ENCODE data around the gene SDHA. TPM values are rescaled to one million over a fixed set of nuclear protein-coding genes. Genes with fewer than 3 reads are reported as not detected.

The SDHA gene
- polyA plus RNA-seq, 1 donor (not counting 4 experiments of a cell fraction or from before 2014, with no cell fraction given) = 178 TPM

- H3K36me3 ChIP-seq (ENCODE audit: control insufficient read depth in 2 of 2, extremely low read depth in 1 of 2, insufficient read depth in 2 of 2, low read length in 2 of 2) = no peaks in the 10 kb centered on the region
- H4K20me1 ChIP-seq (ENCODE audit: control insufficient read depth, extremely low read depth, insufficient read depth, low read length) = peaks cover 4% of the 10 kb centered on the region
- H3K27me3 ChIP-seq (ENCODE audit: control insufficient read depth, extremely low read depth, insufficient read depth, low read length) = peaks cover 49% of the 10 kb centered on the region
- no peak overlapping the region for H3K27ac ChIP-seq (ENCODE audit: control insufficient read depth, insufficient read depth, low read length)
- no peak overlapping the region for H3K4me3 ChIP-seq (ENCODE audit: control insufficient read depth in 2 of 3, extremely low read depth in 1 of 3, insufficient read depth in 2 of 3, low read depth in 1 of 3, low read length in 3 of 3)
- TF ChIP-seq CTCF (optimal IDR thresholded peaks at IDR 0.05 in 1 of 3, IDR thresholded peaks at IDR 0.05 in 1 of 3, conservative IDR thresholded peaks at IDR 0.05 in 1 of 3; ENCODE audit: extremely low read depth in 1 of 3, insufficient read depth in 2 of 3, low read length in 3 of 3) (no peak), EZH2 (IDR thresholded peaks at IDR 0.05; ENCODE audit: low read length) (no peak)
- no peaks in the 10 kb centered on the region for H3K9me3 ChIP-seq (ENCODE audit: control insufficient read depth, low read depth, low read length)
- H3K9ac ChIP-seq (ENCODE audit: control insufficient read depth, extremely low read depth, insufficient read depth, low read length) = no peak overlapping the region
- H3K4me1 ChIP-seq (ENCODE audit: control insufficient read depth, extremely low read depth, insufficient read depth, low read length) = peaks cover 2% of the 10 kb centered on the region
- H3K79me2 ChIP-seq (ENCODE audit: control insufficient read depth, insufficient read depth, low read length) = no peaks in the 10 kb centered on the region
- FAIRE-seq (no peak), DNase-seq (ENCODE audit: low read depth, low spot score) (no peak)
- no peaks in the 10 kb centered on the region for H3K9me1 ChIP-seq (ENCODE audit: control insufficient read depth, extremely low read depth, insufficient read depth, low read length)
- H2AFZ ChIP-seq (ENCODE audit: control insufficient read depth, low read length) = no peak overlapping the region
- dilution Hi-C loops (cut with MboI; ENCODE audit: extremely low pct_ligation_motif_present, low sequenced_read_pairs) = no loop called here
- H3K4me2 ChIP-seq (ENCODE audit: control insufficient read depth, extremely low read depth, insufficient read depth, low read depth, low read length) = no peak overlapping the region
These were observed 28.1 kb upstream of the SDHA start for GRCh38 chr5:189976-190365.

- Histone ChIP-seq H3K79me2 (ENCODE audit: control insufficient read depth, insufficient read depth, low read length) (no peaks in the 10 kb centered on the region), H3K4me2 (ENCODE audit: control insufficient read depth, extremely low read depth, insufficient read depth, low read depth, low read length) (no peak overlapping the region), H2AFZ (ENCODE audit: control insufficient read depth, low read length) (no peak overlapping the region), H3K27me3 (ENCODE audit: control insufficient read depth, extremely low read depth, insufficient read depth, low read length) (peaks cover 49% of the 10 kb centered on the region), H3K9me3 (ENCODE audit: control insufficient read depth, low read depth, low read length) (no peaks in the 10 kb centered on the region), H3K4me1 (ENCODE audit: control insufficient read depth, extremely low read depth, insufficient read depth, low read length) (peaks cover 2% of the 10 kb centered on the region), H3K9ac (ENCODE audit: control insufficient read depth, extremely low read depth, insufficient read depth, low read length) (no peak overlapping the region), H3K9me1 (ENCODE audit: control insufficient read depth, extremely low read depth, insufficient read depth, low read length) (no peaks in the 10 kb centered on the region), H3K36me3 (ENCODE audit: control insufficient read depth in 2 of 2, extremely low read depth in 1 of 2, insufficient read depth in 2 of 2, low read length in 2 of 2) (no peaks in the 10 kb centered on the region), H3K4me3 (ENCODE audit: control insufficient read depth in 2 of 3, extremely low read depth in 1 of 3, insufficient read depth in 2 of 3, low read depth in 1 of 3, low read length in 3 of 3) (no peak overlapping the region), H4K20me1 (ENCODE audit: control insufficient read depth, extremely low read depth, insufficient read depth, low read length) (peaks cover 4% of the 10 kb centered on the region), H3K27ac (ENCODE audit: control insufficient read depth, insufficient read depth, low read length) (no peak overlapping the region)
- dilution Hi-C loops (cut with MboI; ENCODE audit: extremely low pct_ligation_motif_present, low sequenced_read_pairs) = no loop called here
- TF ChIP-seq EZH2 (IDR thresholded peaks at IDR 0.05; ENCODE audit: low read length) (no peak), CTCF (optimal IDR thresholded peaks at IDR 0.05 in 1 of 3, IDR thresholded peaks at IDR 0.05 in 1 of 3, conservative IDR thresholded peaks at IDR 0.05 in 1 of 3; ENCODE audit: extremely low read depth in 1 of 3, insufficient read depth in 2 of 3, low read length in 3 of 3) (no peak)
- no peak for FAIRE-seq
- no peak for DNase-seq (ENCODE audit: low read depth, low spot score)
These were observed 27.6 kb upstream of the SDHA start for GRCh38 chr5:190366-191035.
